GM20000 (cell line): ENCODE data around the gene CD84.

Source experiments
- DNase-seq: peaks from one replicate; pipeline ENCODE4 v3.0.0; 2012; ENCODE audit warnings: low spot score
- CTCF ChIP-seq: IDR thresholded peaks from 2 replicates; pipeline ENCODE4 v1.5.1; 2012; ENCODE audit warnings: mild to moderate bottlenecking, control low read depth; ENCODE audit errors: extremely low read depth, missing control alignments

Gene CD84

GRCh38 chr1:160491981-160492380, 87.3 kb downstream of the CD84 start:
- TF ChIP-seq CTCF: no peak
- no peak for DNase-seq
